Renal cortical epithelial cell (primary cell): ENCODE data around the gene STEAP4. TPM values are rescaled to one million over a fixed set of nuclear protein-coding genes. Genes with fewer than 3 reads are reported as not detected.
A peak's percentile ranks its signal among the peaks of the same experiment; 100 is the strongest.
"Not testable (repeated sequence)": the region's sequence is repeated elsewhere in the genome, so short reads cannot be mapped to it uniquely, and the experiment has no call there.

Experiments
- DNase-seq: peaks from one replicate; pipeline ENCODE4 v3.0.0-alpha.2; 2011; ENCODE audit warnings: low read depth
- total RNA-seq: library from RNA; depleted of rRNA; stranded (reverse); fragments of >200 nt; gene quantifications from 2 replicates; pipeline ENCODE4 v1.2.3, GENCODE V29; 2014

Gene STEAP4
- total RNA-seq, 1 donor from 2014 or later: 0.30 TPM

DNA sequence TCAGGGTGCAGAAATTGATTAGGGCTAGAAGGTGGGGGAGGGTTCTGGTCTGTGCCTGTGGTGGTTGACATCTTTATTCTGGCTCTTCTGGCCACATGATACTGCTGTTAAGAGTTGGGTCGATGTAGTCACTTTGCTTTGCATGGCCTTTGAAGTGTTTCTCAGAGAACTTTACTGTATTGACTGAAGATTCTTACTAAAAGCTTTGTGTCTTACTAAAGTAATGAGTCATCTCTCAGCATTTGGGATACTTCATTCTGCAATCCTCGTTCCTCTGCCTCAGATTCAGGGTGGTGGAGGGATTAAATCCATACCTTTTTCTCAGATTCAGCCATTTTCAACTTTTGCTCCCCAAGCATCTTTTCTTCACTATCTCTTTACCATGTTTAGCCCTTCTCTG, 38.6 kb downstream of the STEAP4 start:
- DNase-seq: no peak

DNA sequence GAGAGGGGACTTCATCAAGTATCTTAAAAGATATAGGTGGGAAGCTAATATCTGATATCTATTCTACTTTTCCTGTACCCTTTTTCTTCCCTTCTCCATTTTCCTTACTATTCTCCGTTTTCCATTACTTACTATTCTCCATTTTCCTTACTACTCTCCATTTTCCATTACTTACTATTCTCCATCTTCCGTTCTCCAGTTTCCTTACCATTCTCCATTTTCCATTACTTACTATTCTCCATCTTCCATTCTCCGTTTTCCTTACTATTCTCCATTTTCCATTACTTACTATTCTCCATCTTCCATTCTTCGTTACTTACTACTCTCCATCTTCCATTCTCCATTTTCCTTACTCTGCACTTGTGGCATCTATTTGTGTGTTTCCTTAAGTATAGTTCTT, 39.3 kb downstream of the STEAP4 start:
- DNase-seq: no peak

DNA sequence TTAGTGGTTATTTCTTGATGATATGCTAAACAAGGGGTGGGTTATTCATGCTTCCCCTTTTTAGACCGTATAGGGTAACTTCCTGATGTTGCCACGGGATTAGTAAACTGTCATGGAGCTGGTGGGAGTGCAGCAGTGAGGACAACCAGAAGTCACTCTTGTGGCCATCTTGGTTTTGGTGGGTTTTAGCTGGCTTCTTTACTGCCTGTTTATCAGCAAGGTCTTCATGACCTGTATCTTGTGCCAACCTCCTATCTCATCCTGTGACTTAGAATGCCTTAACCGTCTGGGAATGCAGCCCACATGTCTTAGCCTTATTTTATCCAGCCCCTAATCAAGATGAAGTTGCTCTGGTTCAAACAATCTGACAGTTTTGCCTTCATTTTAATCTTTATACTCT, 41.7 kb downstream of the STEAP4 start:
- not testable (repeated sequence) for DNase-seq

DNA sequence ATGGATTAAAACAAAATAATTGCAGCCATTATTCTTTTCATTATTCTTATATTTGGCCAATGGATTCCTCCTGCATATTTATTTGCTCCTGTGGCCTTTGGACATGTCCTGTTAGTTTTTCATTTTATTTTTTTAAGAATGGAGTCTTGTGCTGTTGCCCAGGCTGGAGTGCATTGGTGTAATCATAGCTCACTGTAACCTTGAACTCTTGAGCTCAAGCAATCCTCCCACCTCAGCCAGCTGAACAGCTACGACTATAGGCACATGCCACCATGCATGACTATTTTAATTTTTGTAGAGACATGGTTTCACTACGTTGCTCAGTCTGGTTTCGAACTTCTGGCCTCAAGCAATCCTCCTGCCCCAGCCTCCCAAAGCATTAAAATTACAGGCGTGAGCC, 44.1 kb downstream of the STEAP4 start:
- DNase-seq: no peak

DNA sequence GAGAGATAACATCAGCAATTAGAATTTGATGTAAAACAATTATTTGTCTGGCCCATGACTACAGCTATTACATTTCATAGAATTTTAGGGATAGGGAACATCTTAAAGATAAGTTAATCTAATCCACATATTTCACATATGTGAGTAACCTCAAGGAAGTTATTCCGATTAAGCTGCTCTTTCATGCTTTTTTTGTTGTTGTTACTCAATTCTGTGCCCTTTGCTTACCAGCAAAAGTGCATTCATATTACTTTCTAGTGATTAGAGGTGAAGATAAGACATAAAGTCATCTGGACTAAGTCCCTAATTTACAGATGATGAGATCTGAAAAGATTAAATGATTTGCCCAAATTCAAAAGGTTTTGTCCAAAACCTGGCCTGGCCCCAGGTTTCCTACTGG, 46.0 kb downstream of the STEAP4 start:
- no peak for DNase-seq

DNA sequence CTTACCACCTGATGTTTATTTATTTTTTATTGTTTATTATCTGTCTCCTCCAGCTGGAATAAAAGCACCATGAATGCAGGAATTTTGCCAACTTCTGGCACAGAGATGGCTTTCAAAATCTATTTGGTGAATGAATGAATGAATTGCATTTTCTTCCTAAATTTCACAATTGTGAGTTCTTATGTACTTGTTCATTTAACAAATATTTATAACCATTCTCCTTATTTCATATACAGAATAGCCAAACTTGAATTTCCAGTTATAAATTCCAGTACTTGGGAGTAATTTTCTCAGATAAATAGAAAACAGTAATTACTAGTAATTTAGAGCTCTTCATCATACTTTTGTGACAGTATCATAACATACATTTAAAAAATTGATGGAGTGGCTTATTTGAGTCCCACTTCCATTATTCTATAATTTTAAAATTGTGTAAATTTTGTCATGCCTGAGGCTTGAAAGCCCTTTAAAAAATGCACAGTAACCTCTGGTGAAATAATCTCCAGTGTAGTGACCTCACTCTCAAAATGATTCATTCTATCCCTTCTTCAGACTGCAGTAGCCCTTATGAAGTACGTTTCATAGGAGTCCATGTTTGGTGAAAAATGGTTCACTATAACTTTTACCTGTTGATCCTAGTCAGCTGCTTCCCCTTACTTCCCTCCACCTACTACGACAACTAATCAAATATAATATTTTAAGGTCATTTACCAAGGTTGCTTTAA, 46.9 kb downstream of the STEAP4 start:
- DNase-seq: no peak

DNA sequence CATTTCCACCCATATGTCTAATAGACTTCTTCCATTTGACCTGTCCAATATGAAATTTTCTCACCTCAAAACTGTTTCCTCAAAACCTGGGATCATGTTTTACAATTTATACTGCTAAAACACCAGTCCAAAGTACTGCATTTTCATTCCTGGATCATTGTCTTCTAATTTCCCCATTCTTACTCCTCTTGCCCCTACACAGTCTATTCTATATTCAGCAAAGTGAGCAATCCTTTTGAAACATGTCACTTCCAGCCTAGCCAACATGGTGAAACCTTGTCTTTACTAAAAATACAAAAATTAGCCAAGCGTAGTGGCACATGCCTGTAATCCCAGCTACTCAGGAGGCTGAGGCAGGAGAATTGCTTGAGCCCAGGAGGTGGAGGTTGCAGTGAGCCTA, 48.4 kb downstream of the STEAP4 start:
- not testable (repeated sequence) for DNase-seq

DNA sequence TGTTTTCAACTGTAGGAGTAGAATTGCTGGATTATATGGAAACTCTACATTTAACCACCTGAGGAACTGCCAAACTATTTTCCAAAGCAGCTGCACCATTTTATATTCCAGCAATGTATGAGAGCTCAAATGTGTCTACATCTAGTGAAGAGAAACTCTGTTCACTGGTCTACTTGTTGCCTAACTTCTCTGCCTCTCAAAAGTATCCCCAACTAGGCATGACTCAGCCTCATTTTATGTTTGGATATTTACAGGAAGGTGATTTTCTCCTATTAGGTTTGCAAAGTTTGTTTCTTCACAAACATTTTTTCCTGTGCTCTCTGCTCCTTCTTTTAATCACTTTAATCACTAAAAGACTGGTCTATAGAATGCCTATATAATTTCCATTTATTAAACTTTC, 49.8 kb downstream of the STEAP4 start:
- DNase-seq: peak; percentile 66

DNA sequence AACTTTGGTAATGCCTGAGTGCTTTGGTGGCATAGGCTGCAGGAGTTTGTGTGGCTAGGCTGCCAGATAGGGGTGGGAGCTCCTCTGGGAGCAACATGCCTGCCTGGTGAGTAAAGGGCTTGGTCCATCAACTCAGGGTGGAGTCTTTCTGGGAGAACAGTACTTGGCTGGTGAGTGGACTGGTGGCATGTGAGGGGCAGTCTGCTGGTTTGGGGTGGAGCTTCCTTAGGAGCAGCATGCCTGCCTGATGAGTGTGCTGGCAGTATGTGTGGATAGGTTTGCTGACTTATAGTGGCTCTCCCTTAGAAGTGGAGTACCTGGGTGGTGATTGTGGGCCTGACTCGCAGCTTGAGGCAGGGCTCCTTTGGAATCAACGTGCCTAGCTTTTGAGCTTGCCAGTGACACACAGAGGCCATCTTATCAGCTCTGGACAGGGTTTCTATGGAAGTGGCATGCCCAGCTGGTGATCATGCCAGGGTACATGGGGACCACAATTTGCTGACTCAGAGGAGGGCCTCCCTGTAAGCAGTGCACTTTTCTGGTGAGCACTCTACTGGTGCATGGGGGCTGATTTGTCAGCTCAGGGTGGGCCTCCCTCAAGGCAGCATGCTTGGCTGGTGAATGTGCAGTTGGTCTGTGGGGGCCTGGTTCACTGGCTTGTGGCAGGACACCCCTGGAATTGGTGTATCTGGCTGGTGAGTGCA, 51.8 kb downstream of the STEAP4 start:
- peak; percentile 92 for DNase-seq

DNA sequence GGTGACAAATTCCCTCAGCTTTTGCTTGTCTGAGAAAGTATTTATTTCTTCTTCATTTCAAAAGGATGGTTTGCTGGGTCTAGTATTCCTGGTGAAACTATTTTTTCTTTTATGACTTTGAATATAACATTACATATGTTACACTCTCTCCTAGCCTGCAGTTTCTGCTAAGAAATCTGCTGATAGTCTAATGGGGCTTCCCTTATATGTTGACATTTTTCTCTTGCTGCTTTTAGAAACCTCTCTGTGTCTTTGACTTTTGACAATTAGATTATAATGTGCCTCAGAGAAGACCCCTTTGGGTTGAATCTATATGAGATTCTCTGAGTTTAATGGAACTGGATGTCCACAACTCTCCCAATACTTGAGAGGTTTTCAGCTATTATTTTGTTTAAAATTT, 53.1 kb downstream of the STEAP4 start:
- DNase-seq: no peak

DNA sequence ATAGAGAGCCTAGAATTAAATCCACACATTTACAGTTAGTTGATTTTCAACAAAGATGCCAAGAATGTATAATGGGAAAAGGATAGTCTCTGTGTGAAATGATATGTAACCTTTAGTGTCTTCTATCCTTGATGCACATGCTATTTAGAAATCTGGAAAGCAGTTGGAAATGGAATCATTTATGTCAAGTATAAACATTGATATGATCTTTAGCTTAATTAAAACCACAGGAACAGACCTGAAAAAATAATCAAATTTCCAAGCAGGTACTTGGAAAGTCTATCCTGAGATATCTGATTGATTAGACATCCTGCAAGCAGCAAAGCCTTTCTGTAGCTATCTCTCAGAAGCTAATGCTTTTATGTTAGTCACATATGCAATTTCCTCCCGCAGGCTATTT, 62.4 kb downstream of the STEAP4 start:
- DNase-seq: no peak

DNA sequence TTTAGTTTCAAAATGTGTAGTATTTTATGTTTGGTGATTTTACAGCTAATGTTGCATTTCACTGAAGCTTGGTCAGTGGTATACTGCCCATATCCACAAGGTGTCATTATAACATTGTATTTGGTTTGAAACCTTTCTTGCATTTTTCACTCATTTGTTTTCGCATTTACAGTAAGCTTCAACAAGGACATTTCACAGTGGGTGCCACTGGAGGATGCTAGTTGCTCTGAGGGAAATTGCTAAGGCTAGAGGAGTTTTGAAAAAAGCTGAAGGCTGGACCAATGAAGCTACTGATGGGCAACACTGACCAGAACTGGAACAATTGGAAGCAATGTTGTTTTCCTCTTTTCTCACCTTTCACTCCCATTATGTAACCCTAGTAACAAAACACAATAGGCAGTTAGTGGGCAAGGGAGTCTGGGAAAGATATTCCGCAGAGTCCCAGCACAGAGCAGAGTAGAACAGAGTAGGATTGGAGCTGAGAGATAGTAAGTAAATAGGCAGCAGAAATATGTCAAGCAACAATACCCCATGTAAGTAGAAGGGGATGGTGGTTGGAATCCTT, 63.3 kb downstream of the STEAP4 start:
- DNase-seq: peak; percentile 86

DNA sequence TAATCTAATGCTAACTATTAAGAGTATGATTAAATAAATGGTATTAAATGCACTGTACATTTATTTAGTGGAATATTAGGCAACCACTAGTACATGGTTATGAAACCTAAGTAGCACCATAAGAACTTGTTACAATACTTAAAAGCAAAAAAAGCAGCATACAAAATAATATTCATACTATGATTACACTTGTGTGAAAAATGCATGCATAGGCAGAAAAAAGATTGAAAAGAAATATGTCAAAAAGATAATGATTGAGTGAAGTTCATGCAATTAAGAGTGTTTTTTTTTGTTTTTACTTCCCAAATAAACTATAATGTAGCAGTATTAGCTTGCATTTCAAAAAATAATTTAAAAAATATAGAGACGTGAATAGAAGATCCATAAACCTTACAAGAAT, 66.8 kb downstream of the STEAP4 start:
- DNase-seq: no peak

DNA sequence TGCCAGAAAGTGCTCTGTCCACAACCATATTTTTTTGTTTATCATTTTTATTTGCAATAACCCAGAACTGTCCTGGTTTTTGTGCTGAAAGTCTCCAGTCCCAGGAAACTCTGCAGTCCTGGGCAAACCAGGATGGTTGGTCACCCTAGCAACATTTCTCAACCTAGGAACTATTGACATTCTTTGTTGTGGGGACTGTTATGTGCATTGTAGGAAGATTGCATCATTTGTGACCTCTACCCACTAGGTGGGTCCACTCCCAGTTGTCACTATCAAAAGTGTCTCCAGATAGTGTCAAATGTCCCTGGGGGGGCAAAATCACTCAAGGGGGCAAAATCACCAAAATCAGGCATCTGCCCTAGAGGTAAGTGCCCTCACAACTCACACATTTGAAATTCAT, 72.9 kb downstream of the STEAP4 start:
- DNase-seq: peak; percentile 75

DNA sequence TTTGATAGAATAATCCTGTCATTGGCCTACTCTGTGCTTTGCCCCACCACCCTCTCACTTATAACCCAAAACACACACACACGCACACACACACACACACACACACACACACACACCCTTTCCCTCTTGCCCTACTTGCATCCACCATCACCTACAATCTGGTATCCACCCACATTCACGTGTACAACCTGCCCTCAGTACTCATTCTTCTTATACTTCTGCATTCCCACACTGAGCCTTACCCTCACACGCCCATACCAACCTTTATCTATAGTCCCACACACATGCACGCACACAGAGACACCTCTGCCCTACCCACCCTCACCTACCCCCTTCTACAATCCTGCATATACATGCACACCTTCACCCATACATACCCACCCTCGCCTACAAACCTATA, 76.0 kb downstream of the STEAP4 start:
- DNase-seq: no peak

DNA sequence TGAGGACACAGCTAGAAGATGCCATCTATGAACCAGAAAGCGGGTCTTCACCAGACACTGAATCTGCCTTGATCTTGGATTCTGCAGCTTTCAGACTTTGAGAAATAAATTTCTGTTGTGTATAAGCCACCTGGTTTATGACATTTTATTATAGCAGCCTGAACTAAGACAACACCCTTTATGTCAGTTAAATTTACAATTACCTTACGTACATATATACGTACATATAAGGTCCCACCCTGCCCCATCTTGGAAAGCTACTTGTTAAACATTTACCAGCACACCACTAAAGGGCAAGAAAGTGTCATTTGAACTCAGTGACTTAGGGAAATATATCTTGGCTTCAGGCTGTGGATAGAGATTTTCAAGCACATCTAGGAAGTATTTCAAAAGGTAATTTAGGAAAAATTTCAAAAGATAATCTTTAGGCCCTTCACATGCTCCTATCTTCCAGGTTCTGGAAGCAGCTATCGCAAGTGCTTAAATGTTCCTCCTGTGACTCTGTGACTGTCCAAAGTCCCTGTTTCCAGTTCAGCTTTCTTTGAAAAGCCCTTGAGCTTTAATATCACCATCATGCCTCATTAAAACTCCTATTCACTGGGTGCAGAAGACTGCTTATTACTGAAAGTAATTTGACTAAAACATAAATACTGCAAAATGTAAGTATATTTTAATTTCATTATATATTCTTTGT, 77.2 kb downstream of the STEAP4 start:
- no peak for DNase-seq

DNA sequence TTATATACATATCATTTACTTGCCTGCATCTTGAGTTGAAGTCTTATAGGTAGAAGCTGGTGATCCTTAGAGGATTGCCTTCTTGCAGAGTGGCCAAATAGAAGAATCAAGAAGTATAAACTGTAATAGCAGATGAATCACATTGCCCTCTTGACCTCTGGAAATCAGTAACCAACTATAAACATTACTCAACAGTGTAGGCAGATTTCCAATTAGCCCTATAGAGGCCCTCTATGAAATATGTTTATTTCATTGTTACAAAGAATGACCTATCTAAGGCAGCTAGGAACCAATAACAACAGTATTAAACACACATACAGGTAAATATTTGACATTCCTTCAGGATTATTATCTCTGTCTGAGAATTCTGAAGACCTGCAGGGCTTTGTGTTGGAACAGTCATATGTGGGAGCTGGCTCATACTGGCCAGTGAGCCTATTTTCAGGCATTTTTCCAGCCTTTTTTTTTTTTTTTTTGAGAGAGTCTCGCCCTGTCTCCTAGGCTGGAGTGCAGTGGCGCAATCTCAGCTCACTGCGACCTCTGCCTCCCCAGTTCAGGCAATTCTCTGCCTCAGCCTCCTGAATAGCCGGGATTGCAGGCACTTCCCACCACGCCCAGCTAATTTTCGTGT, 79.7 kb downstream of the STEAP4 start:
- peak; percentile 97 for DNase-seq

DNA sequence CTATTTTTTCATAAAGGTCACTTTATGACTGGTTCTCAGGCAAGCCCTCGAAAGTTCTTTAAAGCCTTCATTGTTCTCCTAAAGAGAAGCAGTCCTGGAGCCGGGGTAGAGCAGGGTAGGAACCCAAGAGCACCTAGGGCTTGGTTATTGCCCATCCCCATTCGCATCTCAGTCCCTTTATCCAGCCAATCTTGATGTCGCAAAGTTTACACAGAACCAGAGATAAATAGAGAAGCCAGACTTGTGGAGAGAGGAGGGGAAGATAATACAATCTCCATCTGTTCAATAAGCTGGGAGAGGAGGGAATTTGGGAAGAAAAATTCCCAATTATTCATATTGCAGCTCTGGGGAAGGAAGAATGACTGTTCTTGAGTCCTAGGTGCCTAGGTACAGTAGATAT, 80.5 kb downstream of the STEAP4 start:
- no peak for DNase-seq

DNA sequence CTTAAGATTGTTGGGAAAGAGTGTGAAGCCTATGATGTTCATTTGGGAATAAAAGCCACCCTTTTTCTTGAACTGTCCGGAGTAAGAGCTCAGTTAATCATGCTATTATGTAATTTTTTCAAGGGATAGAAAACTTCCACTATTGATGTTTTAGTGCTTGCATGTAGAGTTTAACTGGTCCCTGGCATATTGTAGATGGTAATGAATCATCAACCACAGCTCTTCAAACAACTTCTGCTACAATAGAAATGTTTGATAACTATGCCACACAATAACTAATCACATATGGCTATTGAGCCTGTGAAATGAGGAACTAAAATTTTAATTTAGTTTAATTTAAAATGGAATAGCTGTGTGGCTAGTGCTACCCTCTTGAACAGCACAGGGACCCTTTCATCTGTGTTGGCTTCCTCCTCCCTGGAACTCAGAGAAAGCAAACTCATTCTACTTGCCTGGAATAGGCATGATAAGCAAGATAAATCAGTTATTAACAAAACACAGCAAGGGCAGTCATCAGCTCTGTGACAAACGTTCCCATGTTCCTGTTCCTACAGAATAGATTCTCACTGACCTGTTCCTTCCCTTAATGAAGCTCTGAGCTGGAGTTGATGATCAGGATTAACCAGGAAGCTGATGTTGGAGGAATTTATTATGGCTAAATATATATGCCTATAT, 82.0 kb downstream of the STEAP4 start:
- peak; percentile 92 for DNase-seq

DNA sequence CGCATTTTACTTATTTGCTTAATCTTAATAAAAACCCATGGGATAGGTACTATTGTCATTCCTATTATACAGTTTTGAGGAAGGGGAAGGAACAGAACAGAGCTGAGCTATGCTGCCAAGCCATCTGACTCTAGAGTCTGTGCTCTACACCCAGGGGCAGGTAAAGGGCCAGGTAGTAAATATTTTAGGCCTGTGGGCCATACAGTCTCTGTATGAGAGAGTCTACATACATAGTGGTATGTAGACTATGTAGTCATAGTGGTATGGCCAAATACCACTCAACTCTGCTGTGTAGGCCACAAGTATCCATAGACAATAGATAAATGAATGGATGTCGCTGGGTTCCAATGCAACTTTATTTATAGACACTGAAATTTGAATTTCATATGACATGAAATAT, 83.4 kb downstream of the STEAP4 start:
- DNase-seq: no peak
